CD4-positive, CD25-positive, alpha-beta regulatory T cell (primary cell): ENCODE measurements around the gene CCDC136. TPM values are rescaled to one million over a fixed set of nuclear protein-coding genes. Genes with fewer than 3 reads are reported as not detected.
A peak's percentile ranks its signal among the peaks of the same experiment; 100 is the strongest.

Source experiments
- ATAC-seq, 2 donors: fragments of 150-1000 bp; cut with Tn5 transposase; one replicate each; pipeline ENCODE4 v1.10.0; 2021; ENCODE audit warnings: low read depth in 2 of 2, moderate number of reproducible peaks in 2 of 2, moderate library complexity in 1 of 2
- DNase-seq, 3 donors: peaks; one replicate each; pipeline versions ENCODE4 v3.0.0 to v3.0.0-alpha.2; 2012 to 2022; ENCODE audit warnings: mixed read lengths in 1 of 3
- H3K27ac ChIP-seq: one replicate; pipeline ENCODE4 v1.7.0; 2013; ENCODE audit warnings: mild to moderate bottlenecking, low read length; ENCODE audit not compliant: insufficient read depth, poor library complexity, severe bottlenecking
- H3K27me3 ChIP-seq: one replicate; pipeline ENCODE4 v1.7.0; 2013; ENCODE audit warnings: low read length; ENCODE audit not compliant: control insufficient read depth, insufficient read depth
- H3K36me3 ChIP-seq: one replicate; pipeline ENCODE4 v1.7.0; 2013; ENCODE audit warnings: mild to moderate bottlenecking, low read length, moderate library complexity; ENCODE audit not compliant: control insufficient read depth, insufficient read depth
- H3K4me1 ChIP-seq: 2 replicates; pipeline ENCODE4 v1.7.0; 2013; ENCODE audit warnings: mild to moderate bottlenecking, low read length; ENCODE audit not compliant: insufficient read depth, control insufficient read depth, poor library complexity, severe bottlenecking
- H3K4me3 ChIP-seq: one replicate; pipeline ENCODE4 v1.7.0; 2013; ENCODE audit warnings: low read depth, mild to moderate bottlenecking, low read length, moderate library complexity
- H3K9me3 ChIP-seq, 2 experiments: 1 replicate in 1 of 2; 2 replicates in 1 of 2; pipeline ENCODE4 v1.7.0; 2013; ENCODE audit warnings: low read length in 2 of 2, mild to moderate bottlenecking in 1 of 2, moderate library complexity in 1 of 2; ENCODE audit not compliant: control insufficient read depth in 2 of 2
- H3K27ac Mint-ChIP-seq, 3 donors: one replicate each; pipeline ENCODE4 v1.8.0; 2020 to 2022; ENCODE audit warnings: mild to moderate bottlenecking in 3 of 3, mixed read lengths in 3 of 3, moderate library complexity in 2 of 3
- H3K27me3 Mint-ChIP-seq: one replicate; pipeline ENCODE4 v1.8.0; 2022; ENCODE audit warnings: mild to moderate bottlenecking, mixed read lengths
- H3K36me3 Mint-ChIP-seq: one replicate; pipeline ENCODE4 v1.8.0; 2020; ENCODE audit warnings: mixed read lengths
- H3K4me1 Mint-ChIP-seq, 4 donors: one replicate each; pipeline ENCODE4 v1.8.0; 2020 to 2022; ENCODE audit warnings: mixed read lengths in 4 of 4, mild to moderate bottlenecking in 1 of 4
- H3K4me3 Mint-ChIP-seq, 4 donors: one replicate each; pipeline ENCODE4 v1.8.0; 2020 to 2022; ENCODE audit warnings: mild to moderate bottlenecking in 4 of 4, mixed read lengths in 4 of 4, moderate library complexity in 3 of 4
- H3K9me3 Mint-ChIP-seq, 7 donors: one replicate each; pipeline ENCODE4 v1.8.0; 2020 to 2022; ENCODE audit warnings: mixed read lengths in 7 of 7, mild to moderate bottlenecking in 3 of 7, moderate library complexity in 2 of 7
- polyA plus RNA-seq, 4 donors: library from polyadenylated mRNA; unstranded; fragments of 300-500 nt; fragmentation: Illumina TruSeq; gene quantifications; one replicate each; pipeline ENCODE4 v1.2.3, GENCODE V29; 2021
- total RNA-seq: library from RNA; stranded (reverse); gene quantifications from one replicate; pipeline ENCODE4 v1.2.3, GENCODE V29; 2022

Gene CCDC136
- total and polyA plus RNA-seq, 5 donors from 2014 or later: 0.48 to 14.1 (median 1.5) TPM

- Mint-ChIP-seq H3K36me3 (peaks cover 14% of the 10 kb centered on the region), H3K4me3 (peak overlapping the region; percentile 64 to 91 (median 77)), H3K27ac (peak overlapping the region in 1 of 3 donors; percentile 26), H3K4me1 (peaks cover 3 to 26% (median 14%) of the 10 kb centered on the region in 4 donors), H3K9me3 (no peaks in the 10 kb centered on the region), H3K27me3 (peaks cover 4% of the 10 kb centered on the region)
- H3K9me3 ChIP-seq: no peaks in the 10 kb centered on the region
- H3K4me3 ChIP-seq: no peak overlapping the region
- H3K4me1 ChIP-seq: peaks cover 17% of the 10 kb centered on the region
- no peak overlapping the region for H3K27ac ChIP-seq
- no peaks in the 10 kb centered on the region for H3K27me3 ChIP-seq
- ATAC-seq (no peak), DNase-seq (no peak)
- H3K36me3 ChIP-seq: no peaks in the 10 kb centered on the region
Measured at GRCh38 chr7:128792471-128793180, 858 bp downstream of the CCDC136 start.

- H3K4me1 Mint-ChIP-seq: peaks cover 3 to 26% (median 13%) of the 10 kb centered on the region in 4 donors
- H3K27ac Mint-ChIP-seq: no peak overlapping the region
- H3K4me1 ChIP-seq: peaks cover 17% of the 10 kb centered on the region
- H3K9me3 ChIP-seq: no peaks in the 10 kb centered on the region
- no peak for ATAC-seq
- no peaks in the 10 kb centered on the region for H3K36me3 ChIP-seq
- DNase-seq: no peak
- H3K4me3 ChIP-seq: no peak overlapping the region
- peaks cover 4% of the 10 kb centered on the region for H3K27me3 Mint-ChIP-seq
- no peak overlapping the region for H3K27ac ChIP-seq
- H3K36me3 Mint-ChIP-seq: peaks cover 14% of the 10 kb centered on the region
- H3K27me3 ChIP-seq: no peaks in the 10 kb centered on the region
- H3K9me3 Mint-ChIP-seq: no peaks in the 10 kb centered on the region
- H3K4me3 Mint-ChIP-seq: peak overlapping the region; percentile 64 to 91 (median 77)
Measured at GRCh38 chr7:128793181-128793547, 1.4 kb downstream of the CCDC136 start.

- Mint-ChIP-seq H3K27ac (peak overlapping the region in 1 of 3 donors; percentile 53), H3K27me3 (peaks cover 4% of the 10 kb centered on the region), H3K4me3 (peak overlapping the region in 2 of 4 donors; percentile 82 to 83), H3K36me3 (peaks cover 18% of the 10 kb centered on the region), H3K9me3 (no peaks in the 10 kb centered on the region), H3K4me1 (peaks cover 5 to 25% (median 13%) of the 10 kb centered on the region in 4 donors)
- Histone ChIP-seq H3K9me3 (no peaks in the 10 kb centered on the region), H3K4me1 (peaks cover 17% of the 10 kb centered on the region), H3K27me3 (no peaks in the 10 kb centered on the region), H3K36me3 (no peaks in the 10 kb centered on the region), H3K27ac (no peak overlapping the region), H3K4me3 (no peak overlapping the region)
- DNase-seq (peak in 2 of 3 donors; percentile 18 to 49), ATAC-seq (no peak)
Measured at GRCh38 chr7:128794020-128794419, 2.3 kb downstream of the CCDC136 start.

GRCh38 chr7:128794436-128794835 lies 2.7 kb downstream of the CCDC136 start:
- H3K27me3 Mint-ChIP-seq: peaks cover 4% of the 10 kb centered on the region
- H3K4me3 Mint-ChIP-seq: peak overlapping the region in 1 of 4 donors; percentile 82
- no peak for ATAC-seq
- peaks cover 5 to 21% (median 13%) of the 10 kb centered on the region in 4 donors for H3K4me1 Mint-ChIP-seq
- Histone ChIP-seq H3K27me3 (no peaks in the 10 kb centered on the region), H3K36me3 (no peaks in the 10 kb centered on the region), H3K4me3 (no peak overlapping the region), H3K4me1 (peaks cover 17% of the 10 kb centered on the region), H3K27ac (no peak overlapping the region), H3K9me3 (no peaks in the 10 kb centered on the region)
- H3K27ac Mint-ChIP-seq: no peak overlapping the region
- DNase-seq: no peak
- peaks cover 18% of the 10 kb centered on the region for H3K36me3 Mint-ChIP-seq
- no peaks in the 10 kb centered on the region for H3K9me3 Mint-ChIP-seq

GRCh38 chr7:128795129-128795528 lies 3.4 kb downstream of the CCDC136 start:
- DNase-seq (no peak), ATAC-seq (no peak)

GRCh38 chr7:128796327-128796726 lies 4.6 kb downstream of the CCDC136 start:
- Histone ChIP-seq H3K36me3 (no peaks in the 10 kb centered on the region), H3K27me3 (no peaks in the 10 kb centered on the region), H3K4me3 (no peak overlapping the region), H3K4me1 (peaks cover 9% of the 10 kb centered on the region), H3K27ac (no peak overlapping the region), H3K9me3 (no peaks in the 10 kb centered on the region)
- Mint-ChIP-seq H3K4me1 (peaks cover 1 to 13% (median 8%) of the 10 kb centered on the region in 4 donors), H3K36me3 (peaks cover 22% of the 10 kb centered on the region), H3K27me3 (no peaks in the 10 kb centered on the region), H3K4me3 (no peak overlapping the region), H3K9me3 (no peaks in the 10 kb centered on the region), H3K27ac (no peak overlapping the region)
- no peak for ATAC-seq
- no peak for DNase-seq

More at GRCh38 chr7:128795129-128795528, 3.4 kb downstream of the CCDC136 start:
- Histone ChIP-seq H3K27me3 (no peaks in the 10 kb centered on the region), H3K4me3 (no peak overlapping the region), H3K9me3 (no peaks in the 10 kb centered on the region), H3K36me3 (no peaks in the 10 kb centered on the region), H3K4me1 (peaks cover 16% of the 10 kb centered on the region), H3K27ac (no peak overlapping the region)
- Mint-ChIP-seq H3K36me3 (peaks cover 18% of the 10 kb centered on the region), H3K27me3 (peaks cover 4% of the 10 kb centered on the region), H3K4me3 (peak overlapping the region in 1 of 4 donors; percentile 66), H3K9me3 (no peaks in the 10 kb centered on the region), H3K27ac (no peak overlapping the region), H3K4me1 (peaks cover 4 to 17% (median 10%) of the 10 kb centered on the region in 4 donors)

GRCh38 chr7:128799451-128799850 lies 7.7 kb downstream of the CCDC136 start:
- Histone ChIP-seq H3K36me3 (peaks cover under 1% of the 10 kb centered on the region), H3K27ac (no peak overlapping the region), H3K4me1 (no peaks in the 10 kb centered on the region), H3K9me3 (no peaks in the 10 kb centered on the region), H3K27me3 (no peaks in the 10 kb centered on the region), H3K4me3 (no peak overlapping the region)
- DNase-seq (no peak), ATAC-seq (no peak)
- no peak overlapping the region for H3K4me3 Mint-ChIP-seq
- H3K36me3 Mint-ChIP-seq: peaks cover 26% of the 10 kb centered on the region
- no peak overlapping the region for H3K27ac Mint-ChIP-seq
- H3K27me3 Mint-ChIP-seq: no peaks in the 10 kb centered on the region
- H3K9me3 Mint-ChIP-seq: no peaks in the 10 kb centered on the region
- peaks cover 0 to 6% (median under 1%) of the 10 kb centered on the region in 4 donors for H3K4me1 Mint-ChIP-seq

- DNase-seq (no peak), ATAC-seq (no peak)
- Mint-ChIP-seq H3K27ac (no peak overlapping the region), H3K27me3 (no peaks in the 10 kb centered on the region), H3K4me3 (no peak overlapping the region), H3K36me3 (peaks cover 26% of the 10 kb centered on the region), H3K4me1 (peaks cover 0 to 6% (median under 1%) of the 10 kb centered on the region in 4 donors), H3K9me3 (no peaks in the 10 kb centered on the region)
- H3K4me1 ChIP-seq: no peaks in the 10 kb centered on the region
- H3K9me3 ChIP-seq: no peaks in the 10 kb centered on the region
- peaks cover 10% of the 10 kb centered on the region for H3K36me3 ChIP-seq
- no peaks in the 10 kb centered on the region for H3K27me3 ChIP-seq
- no peak overlapping the region for H3K4me3 ChIP-seq
- no peak overlapping the region for H3K27ac ChIP-seq
Measured at GRCh38 chr7:128800567-128800966, 8.8 kb downstream of the CCDC136 start.
